Measurements from ENCODE around the gene LNX1. TPM values are rescaled to one million over a fixed set of nuclear protein-coding genes. Genes with fewer than 3 reads are reported as not detected.
"Not testable (repeated sequence)": the region's sequence is repeated elsewhere in the genome, so short reads cannot be mapped to it uniquely, and the experiment has no call there.

LNX1 gene
- total RNA-seq, 1 donor from 2014 or later, result 9.1 TPM

- intact Hi-C loops (cut with micrococcal nuclease), result no loop called here
- no peak for ATAC-seq
- no peak for DNase-seq
These were observed 158.5 kb downstream of the LNX1 start for GRCh38 chr4:53432528-53433424.

DNA sequence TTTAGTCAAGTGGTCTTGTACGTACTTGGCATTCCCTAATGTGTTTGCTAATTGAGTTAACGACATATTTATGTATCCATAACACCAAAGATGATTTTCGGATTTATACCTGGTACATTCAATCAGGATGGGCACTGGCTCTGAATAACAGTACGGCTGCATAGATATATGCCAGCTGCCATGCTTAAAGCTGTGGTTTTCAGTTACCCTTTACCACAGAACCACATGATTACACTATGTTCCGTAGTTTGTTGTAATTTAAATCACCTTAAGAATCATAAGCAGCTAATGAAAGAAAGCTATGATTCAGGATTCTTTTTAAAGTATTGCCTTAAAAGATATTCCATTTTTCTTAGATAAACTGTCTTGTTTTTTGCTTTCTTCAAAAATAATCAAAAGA, 160.2 kb downstream of the LNX1 start:
- DNase-seq (no peak), ATAC-seq (no peak)
- intact Hi-C loops (cut with micrococcal nuclease), result no loop called here

GRCh38 chr4:53427366-53427765, 163.9 kb downstream of the LNX1 start:
- intact Hi-C loops (cut with micrococcal nuclease), result no loop called here
- ATAC-seq, result peak; percentile 41
- no peak for DNase-seq

DNA sequence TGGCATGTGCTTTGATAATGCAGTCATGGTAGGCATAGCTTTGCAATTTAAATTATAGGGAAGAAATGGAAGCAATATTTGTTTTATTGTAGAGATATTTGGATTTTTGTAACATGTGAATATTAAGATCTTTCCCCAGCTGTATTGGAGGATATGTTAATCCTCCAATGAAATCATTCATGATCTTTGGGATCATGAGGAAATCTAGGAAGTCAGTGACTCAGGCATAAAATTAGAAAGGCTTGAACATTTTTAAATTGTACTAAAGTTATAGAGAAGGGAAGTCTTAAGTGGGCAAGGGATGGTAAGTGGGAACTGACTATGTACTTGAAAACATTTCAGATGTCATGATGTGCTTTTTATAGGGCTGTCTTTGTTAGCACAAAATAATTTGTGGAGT, 167.0 kb downstream of the LNX1 start:
- no peak for ATAC-seq
- intact Hi-C loops (cut with micrococcal nuclease), result no loop called here

DNA sequence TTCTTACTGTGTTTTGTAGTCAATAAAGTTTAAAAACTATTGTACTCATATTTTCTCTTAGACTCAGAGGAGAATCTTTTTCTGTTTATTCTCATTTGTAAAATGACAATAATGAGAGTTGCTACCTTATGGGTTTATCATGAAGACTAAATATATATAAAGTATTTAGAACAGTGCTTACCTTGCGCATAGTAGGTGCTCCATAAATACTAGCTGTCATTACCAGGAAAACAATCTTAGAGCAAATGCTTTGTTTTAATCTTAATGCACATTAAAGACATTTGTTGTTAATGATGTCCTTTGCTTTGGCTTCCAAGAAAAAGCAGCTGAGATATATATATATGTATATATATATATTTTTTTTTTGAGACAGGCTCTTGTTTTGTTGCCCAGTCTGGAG, 168.9 kb downstream of the LNX1 start:
- ATAC-seq (no peak), DNase-seq (no peak)
- intact Hi-C loops (cut with micrococcal nuclease), result no loop called here

More for the DNA sequence above, 167.0 kb downstream of the LNX1 start:
- DNase-seq, result no peak

DNA sequence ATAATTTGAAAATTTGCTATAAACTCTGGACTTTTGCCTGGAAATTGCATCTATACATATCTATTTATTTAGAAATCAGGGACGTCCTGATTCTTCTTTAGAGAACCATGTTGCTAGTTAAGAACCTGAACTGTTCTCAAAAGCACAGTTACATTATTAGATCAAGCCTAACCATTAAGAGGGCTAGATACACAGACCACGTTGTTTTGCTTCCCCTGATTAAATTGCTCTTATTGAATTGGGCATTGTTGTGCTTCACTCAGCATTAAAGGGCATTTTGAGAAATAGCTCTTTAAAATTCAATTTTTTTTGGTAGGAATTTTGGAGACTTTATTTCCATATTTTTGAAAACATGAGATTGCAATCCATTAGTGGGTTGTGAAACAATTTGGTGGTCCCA, 169.5 kb downstream of the LNX1 start:
- DNase-seq (no peak), ATAC-seq (no peak)
- intact Hi-C loops (cut with micrococcal nuclease), result no loop called here

GRCh38 chr4:53419208-53419607, 172.1 kb downstream of the LNX1 start:
- no peak for ATAC-seq
- no peak for DNase-seq
- intact Hi-C loops (cut with micrococcal nuclease), result no loop called here

DNA sequence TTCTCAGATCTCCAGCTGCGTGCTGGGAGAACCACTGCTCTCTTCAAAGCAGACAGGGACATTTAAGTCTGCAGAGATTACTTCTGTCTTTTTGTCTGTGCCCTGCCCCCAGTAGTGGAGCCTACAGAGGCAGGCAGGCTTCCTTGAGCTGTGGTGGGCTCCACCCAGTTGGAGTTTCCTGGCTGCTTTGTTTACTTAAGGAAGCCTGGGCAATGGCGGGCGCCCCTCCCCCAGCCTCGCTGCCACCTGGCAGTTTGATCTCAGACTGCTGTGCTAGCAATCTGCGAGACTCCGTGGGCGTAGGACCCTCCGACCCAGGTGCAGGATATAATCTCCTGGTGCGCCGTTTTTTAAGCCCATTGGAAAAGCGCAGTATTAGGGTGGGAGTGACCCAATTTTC, 181.8 kb downstream of the LNX1 start:
- DNase-seq; intact Hi-C loops (cut with micrococcal nuclease); ATAC-seq: not testable (repeated sequence)

Other genes with a start within 250 kb of the LNX1 start
- gene SCFD2, start 225.4 kb downstream of the LNX1 start, total RNA-seq, result 7.5 TPM
- gene FIP1L1, start 213.8 kb downstream of the LNX1 start, total RNA-seq, result 28.2 TPM